GM12801 (cell line): ENCODE measurements around the gene SBK3.

Experiments used
- TF ChIP-seq, protein P1 (sequence below): IDR thresholded peaks from one replicate; pipeline ENCODE4 v1.5.1; 2011; ENCODE audit warnings: control low read depth; ENCODE audit not compliant: insufficient read length; ENCODE audit errors: extremely low read depth

SBK3 gene

DNA sequence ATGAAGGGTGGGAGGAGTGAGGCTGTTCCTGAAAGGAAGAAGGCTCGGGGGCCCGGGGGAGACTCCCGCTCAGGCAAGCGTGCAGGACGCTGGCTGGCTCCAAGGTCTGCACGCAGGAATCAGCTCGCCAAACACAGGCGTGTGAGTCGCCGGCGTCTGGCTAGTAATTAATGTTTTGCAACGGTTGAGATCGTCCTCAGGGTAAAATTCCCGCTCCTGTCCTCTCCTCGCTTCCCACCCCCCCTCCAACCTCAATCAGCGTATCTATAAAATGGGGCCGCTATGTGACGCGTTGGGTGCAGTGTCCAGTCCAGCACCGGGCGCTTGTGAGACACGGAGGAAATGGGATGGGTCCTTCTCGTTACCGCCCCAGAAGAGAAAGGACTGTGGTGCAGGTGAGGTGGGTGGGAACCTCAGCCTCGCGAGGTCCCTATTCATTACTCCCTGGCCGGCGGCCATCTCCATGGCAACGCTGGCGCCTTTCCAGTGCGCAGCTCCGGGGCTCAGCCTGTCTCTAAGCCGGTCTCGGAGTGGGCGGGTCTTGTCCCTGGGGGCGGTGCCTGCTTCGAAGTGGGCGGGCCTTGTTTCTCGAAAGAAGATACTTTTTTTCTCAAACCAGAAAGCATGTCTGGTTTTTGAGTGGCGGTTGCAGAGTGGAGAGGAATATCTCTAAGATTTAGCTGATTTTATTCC, 41.8 kb upstream of the SBK3 start:
- TF ChIP-seq, protein P1, sequence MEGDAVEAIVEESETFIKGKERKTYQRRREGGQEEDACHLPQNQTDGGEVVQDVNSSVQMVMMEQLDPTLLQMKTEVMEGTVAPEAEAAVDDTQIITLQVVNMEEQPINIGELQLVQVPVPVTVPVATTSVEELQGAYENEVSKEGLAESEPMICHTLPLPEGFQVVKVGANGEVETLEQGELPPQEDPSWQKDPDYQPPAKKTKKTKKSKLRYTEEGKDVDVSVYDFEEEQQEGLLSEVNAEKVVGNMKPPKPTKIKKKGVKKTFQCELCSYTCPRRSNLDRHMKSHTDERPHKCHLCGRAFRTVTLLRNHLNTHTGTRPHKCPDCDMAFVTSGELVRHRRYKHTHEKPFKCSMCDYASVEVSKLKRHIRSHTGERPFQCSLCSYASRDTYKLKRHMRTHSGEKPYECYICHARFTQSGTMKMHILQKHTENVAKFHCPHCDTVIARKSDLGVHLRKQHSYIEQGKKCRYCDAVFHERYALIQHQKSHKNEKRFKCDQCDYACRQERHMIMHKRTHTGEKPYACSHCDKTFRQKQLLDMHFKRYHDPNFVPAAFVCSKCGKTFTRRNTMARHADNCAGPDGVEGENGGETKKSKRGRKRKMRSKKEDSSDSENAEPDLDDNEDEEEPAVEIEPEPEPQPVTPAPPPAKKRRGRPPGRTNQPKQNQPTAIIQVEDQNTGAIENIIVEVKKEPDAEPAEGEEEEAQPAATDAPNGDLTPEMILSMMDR = no peak

DNA sequence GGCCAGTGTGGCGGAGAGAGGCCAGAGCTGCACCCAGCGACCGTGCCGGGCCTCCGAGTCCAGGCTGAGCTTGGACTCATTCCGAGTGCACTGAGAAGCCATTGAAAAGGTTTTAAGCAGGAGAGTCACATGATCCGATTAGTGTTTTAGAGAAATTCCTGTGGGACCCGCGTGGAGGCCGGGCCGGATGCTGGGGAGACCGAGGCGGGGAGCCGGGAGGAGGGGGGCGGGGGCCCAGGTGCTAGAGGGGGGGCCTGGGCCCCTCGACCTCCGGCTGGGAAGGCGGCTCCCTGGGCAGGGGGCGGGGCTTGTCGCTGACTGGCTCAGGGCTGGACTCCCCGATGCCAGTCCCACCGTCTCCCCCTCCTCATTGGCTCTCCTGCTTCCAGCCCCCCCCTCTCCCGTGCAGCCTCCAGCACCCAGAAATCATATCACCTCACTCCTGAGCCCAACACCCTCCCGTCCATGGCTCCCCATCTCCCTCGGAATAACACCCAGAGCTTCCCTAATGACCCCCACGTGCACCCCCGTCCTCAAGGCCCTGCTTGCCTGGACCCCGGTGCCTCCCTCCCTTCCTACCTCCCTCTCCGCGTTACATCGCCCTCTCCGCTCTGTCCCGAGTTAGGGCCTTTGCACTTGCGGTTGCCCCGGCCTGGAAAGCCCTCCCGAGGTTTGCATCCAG, 40.5 kb upstream of the SBK3 start:
- TF ChIP-seq, protein P1 = no peak

DNA sequence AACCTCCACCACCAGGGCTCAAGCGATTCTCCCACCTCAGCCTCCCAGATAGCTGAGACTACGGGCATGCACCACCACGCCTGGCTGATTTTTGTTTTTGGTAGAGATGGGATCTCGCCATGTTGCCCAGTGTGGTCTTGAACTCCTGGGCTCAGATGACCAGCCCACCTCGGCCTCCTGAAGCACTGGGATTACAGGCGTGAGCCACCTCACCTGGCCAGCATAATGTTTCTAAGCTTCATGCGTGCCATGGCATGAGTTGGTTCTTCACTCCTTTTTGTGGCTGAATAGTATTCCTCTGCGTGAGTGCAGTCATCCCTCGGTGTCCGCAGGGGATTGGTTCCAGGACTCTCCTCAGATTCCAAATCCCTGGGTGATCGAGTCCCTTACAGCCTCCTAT, 39.5 kb upstream of the SBK3 start:
- TF ChIP-seq, protein P1 = no peak

DNA sequence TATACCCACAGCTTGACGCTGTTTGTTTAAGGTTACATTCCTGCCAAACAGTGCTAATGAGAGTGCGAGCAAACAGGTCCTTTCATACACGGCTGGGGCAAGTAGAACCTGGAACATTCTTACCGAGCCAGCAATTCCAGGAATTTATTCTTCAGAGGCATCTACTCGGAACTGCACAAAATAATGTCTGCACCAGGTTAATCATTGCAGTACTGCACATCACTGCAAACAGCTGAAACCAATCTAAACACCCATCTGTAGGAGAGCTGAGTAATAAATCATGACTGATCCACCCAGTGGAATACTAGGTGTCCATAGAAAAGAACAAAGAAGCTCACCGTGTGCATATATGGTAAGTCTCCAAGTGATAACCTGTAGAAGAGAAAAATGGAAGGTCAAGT, 36.5 kb upstream of the SBK3 start:
- TF ChIP-seq, protein P1 = no peak

DNA sequence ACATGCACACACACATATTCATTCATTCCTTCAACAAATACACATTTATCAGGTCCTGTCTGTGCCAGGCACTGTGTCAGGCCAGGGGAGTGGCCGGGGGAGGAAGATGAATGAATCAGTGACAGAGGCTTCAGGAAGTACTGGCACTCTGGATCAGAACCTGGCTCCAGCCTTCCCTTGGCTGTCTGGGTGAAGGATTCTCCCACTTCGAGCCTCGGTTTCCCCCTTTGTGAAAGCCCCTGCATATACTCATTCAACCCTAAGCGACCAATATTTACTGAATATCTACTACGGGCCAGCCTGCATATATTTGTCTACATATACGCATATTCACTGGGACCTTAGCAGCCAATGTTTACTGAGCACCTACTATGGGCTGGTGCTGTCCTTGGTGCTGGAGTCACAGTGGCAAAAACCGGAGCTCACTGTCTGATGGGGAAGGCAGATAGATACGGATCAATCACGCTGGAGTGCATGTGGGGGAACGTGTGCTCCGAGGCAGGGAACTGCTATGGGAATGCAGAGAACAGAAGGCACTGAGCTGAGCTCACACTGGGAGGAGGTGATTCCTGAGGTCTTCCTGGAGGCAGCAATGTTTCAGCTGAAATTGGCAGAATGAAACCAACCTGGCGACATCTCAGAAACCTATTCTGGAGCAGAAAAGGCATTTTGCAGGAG, 35.9 kb upstream of the SBK3 start:
- TF ChIP-seq, protein P1 = no peak

DNA sequence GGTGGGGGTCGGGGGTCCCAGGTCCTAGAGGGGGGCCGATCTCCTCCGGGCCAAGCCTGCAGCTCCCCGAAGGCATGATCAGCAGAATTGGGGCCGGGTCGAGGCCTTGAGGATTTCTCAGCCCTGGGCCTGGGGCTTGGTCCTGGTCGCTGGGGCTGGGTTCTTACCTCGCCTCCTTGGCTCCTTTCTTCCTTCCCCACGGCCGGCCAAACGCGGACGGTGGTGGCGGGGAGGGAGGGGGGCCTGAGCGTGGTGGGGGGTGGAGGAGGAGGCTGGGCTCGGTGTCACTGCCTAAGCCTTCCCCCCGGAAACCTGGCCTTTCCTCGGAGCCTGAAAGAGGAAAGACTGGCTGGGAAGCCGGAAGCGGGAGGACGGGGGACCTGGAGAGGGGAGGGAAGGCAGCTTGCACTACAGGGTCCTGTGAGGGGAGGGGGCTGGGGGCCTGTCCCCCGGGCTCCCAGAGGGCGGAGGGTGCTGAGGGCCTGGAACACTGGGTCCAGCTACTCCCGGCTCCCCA, 35.3 kb upstream of the SBK3 start, which contains the start of gene ZNF579:
Gene ZNF579 (minus strand): TSS at position 221 of the 517 bp plus-strand sequence. CDS start 1,209 bp downstream, outside the sequence.
- TF ChIP-seq, protein P1 = no peak

DNA sequence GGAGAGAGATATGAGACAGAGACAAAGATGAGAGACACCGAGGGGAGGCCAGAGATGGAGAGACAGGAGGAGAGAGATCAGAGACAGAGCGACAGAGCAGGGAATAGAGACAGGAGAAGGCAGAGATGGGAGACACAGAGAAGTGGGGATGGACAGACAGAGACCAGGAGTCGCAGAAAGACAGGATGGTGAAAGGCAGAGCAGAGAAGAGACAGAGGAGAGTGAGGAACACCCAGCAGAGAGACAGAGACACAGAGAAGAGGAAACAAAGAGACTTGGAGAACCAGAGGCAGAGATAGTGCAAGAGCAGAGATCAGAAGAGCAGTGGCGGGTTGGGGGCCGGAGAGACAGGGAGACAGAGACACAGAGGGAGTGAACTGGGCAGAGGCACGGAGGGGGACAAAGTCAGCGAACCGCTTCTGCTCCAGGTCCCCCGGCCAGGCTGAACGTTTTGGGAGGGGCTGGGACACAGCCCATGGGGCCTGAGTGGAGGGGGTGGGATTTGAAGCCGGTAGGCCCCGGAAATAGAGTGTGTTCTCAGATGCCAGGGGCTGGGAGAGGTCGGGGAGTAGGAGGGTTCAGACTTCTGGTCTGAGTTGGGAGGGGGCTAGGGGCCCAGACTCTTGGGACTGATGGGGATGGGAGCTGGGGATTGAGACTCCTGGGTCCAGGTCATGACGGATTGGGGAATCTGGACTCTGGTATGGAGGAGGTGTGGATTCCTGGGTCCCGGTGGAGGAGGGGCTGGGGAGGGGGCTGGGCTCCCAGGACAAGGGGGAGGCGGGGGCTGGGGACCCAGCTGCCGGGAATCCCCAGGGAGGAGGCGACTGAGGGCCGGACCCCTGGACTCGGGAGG, 34.7 kb upstream of the SBK3 start:
- TF ChIP-seq, protein P1 = no peak
